ENCODE results near the gene PLCZ1. TPM values are rescaled to one million over a fixed set of nuclear protein-coding genes. Genes with fewer than 3 reads are reported as not detected.

PLCZ1 gene
- total and polyA plus RNA-seq, 9 of the 15 experiments (the other 6 are each of a cell fraction or from before 2014, with no cell fraction given) = not detected

GRCh38 chr12:18752280-18752920 is 14.6 kb upstream of the PLCZ1 start (continued):
- TF ChIP-seq SIRT6 (IDR thresholded peaks at IDR 0.05; ENCODE audit: low read depth, low read length) = no peak
- peak; percentile 19; the same call in 1 of the 2 replicates for TF ChIP-seq TEAD4 (IDR thresholded peaks at IDR 0.05; ENCODE audit: low read length)
- no peak for TF ChIP-seq TEAD4 (CRISPR knock-in tag; IDR thresholded peaks at IDR 0.05; ENCODE audit: borderline replicate concordance)
- TF ChIP-seq ZNF165 (CRISPR knock-in tag; IDR thresholded peaks at IDR 0.05; ENCODE audit: borderline replicate concordance) = no peak
- TF ChIP-seq SMARCA4 (IDR thresholded peaks at IDR 0.05) = peak; percentile 44; the same call in 1 of the 2 replicates
- peak; percentile 10 for TF ChIP-seq PRDM10 (IDR thresholded peaks at IDR 0.05; ENCODE audit: partially characterized antibody)
- TF ChIP-seq PATZ1 (CRISPR knock-in tag; IDR thresholded peaks at IDR 0.05; ENCODE audit: borderline replicate concordance) = no peak
- TF ChIP-seq, protein P1, sequence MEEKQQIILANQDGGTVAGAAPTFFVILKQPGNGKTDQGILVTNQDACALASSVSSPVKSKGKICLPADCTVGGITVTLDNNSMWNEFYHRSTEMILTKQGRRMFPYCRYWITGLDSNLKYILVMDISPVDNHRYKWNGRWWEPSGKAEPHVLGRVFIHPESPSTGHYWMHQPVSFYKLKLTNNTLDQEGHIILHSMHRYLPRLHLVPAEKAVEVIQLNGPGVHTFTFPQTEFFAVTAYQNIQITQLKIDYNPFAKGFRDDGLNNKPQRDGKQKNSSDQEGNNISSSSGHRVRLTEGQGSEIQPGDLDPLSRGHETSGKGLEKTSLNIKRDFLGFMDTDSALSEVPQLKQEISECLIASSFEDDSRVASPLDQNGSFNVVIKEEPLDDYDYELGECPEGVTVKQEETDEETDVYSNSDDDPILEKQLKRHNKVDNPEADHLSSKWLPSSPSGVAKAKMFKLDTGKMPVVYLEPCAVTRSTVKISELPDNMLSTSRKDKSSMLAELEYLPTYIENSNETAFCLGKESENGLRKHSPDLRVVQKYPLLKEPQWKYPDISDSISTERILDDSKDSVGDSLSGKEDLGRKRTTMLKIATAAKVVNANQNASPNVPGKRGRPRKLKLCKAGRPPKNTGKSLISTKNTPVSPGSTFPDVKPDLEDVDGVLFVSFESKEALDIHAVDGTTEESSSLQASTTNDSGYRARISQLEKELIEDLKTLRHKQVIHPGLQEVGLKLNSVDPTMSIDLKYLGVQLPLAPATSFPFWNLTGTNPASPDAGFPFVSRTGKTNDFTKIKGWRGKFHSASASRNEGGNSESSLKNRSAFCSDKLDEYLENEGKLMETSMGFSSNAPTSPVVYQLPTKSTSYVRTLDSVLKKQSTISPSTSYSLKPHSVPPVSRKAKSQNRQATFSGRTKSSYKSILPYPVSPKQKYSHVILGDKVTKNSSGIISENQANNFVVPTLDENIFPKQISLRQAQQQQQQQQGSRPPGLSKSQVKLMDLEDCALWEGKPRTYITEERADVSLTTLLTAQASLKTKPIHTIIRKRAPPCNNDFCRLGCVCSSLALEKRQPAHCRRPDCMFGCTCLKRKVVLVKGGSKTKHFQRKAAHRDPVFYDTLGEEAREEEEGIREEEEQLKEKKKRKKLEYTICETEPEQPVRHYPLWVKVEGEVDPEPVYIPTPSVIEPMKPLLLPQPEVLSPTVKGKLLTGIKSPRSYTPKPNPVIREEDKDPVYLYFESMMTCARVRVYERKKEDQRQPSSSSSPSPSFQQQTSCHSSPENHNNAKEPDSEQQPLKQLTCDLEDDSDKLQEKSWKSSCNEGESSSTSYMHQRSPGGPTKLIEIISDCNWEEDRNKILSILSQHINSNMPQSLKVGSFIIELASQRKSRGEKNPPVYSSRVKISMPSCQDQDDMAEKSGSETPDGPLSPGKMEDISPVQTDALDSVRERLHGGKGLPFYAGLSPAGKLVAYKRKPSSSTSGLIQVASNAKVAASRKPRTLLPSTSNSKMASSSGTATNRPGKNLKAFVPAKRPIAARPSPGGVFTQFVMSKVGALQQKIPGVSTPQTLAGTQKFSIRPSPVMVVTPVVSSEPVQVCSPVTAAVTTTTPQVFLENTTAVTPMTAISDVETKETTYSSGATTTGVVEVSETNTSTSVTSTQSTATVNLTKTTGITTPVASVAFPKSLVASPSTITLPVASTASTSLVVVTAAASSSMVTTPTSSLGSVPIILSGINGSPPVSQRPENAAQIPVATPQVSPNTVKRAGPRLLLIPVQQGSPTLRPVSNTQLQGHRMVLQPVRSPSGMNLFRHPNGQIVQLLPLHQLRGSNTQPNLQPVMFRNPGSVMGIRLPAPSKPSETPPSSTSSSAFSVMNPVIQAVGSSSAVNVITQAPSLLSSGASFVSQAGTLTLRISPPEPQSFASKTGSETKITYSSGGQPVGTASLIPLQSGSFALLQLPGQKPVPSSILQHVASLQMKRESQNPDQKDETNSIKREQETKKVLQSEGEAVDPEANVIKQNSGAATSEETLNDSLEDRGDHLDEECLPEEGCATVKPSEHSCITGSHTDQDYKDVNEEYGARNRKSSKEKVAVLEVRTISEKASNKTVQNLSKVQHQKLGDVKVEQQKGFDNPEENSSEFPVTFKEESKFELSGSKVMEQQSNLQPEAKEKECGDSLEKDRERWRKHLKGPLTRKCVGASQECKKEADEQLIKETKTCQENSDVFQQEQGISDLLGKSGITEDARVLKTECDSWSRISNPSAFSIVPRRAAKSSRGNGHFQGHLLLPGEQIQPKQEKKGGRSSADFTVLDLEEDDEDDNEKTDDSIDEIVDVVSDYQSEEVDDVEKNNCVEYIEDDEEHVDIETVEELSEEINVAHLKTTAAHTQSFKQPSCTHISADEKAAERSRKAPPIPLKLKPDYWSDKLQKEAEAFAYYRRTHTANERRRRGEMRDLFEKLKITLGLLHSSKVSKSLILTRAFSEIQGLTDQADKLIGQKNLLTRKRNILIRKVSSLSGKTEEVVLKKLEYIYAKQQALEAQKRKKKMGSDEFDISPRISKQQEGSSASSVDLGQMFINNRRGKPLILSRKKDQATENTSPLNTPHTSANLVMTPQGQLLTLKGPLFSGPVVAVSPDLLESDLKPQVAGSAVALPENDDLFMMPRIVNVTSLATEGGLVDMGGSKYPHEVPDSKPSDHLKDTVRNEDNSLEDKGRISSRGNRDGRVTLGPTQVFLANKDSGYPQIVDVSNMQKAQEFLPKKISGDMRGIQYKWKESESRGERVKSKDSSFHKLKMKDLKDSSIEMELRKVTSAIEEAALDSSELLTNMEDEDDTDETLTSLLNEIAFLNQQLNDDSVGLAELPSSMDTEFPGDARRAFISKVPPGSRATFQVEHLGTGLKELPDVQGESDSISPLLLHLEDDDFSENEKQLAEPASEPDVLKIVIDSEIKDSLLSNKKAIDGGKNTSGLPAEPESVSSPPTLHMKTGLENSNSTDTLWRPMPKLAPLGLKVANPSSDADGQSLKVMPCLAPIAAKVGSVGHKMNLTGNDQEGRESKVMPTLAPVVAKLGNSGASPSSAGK (IDR thresholded peaks at IDR 0.05) = no peak
- peak; percentile 45 for TF ChIP-seq CBFA2T2 (conservative IDR thresholded peaks at IDR 0.05)
